ENCODE data around the gene ANXA5.

Gene ANXA5

GRCh38 chr4:121633653-121634052 is 63.1 kb downstream of the ANXA5 start:
- DNase-seq: no peak

- DNase-seq: no peak
These were observed 64.1 kb downstream of the ANXA5 start for GRCh38 chr4:121632636-121633035.

Measured in T-helper 2 cell (primary cell).